NCI-H1092 (cell line): Measurements from ENCODE around the gene EEFSEC.

Experiments
- DNase-seq: peaks from one replicate; lab custom pipeline; 2025; lab: John Stamatoyannopoulos, UW

EEFSEC gene

GRCh38 chr3:128412180-128413002 lies 259.1 kb downstream of the EEFSEC start:
- no peak for DNase-seq

GRCh38 chr3:128413003-128413370 lies 259.7 kb downstream of the EEFSEC start:
- no peak for DNase-seq

GRCh38 chr3:128413413-128414205 lies 260.3 kb downstream of the EEFSEC start:
- no peak for DNase-seq

GRCh38 chr3:128415200-128415772 lies 262.0 kb downstream of the EEFSEC start:
- DNase-seq, result no peak

GRCh38 chr3:128415773-128416577 lies 262.7 kb downstream of the EEFSEC start:
- DNase-seq, result no peak

GRCh38 chr3:128416578-128417211 lies 263.4 kb downstream of the EEFSEC start:
- no peak for DNase-seq

- no peak for DNase-seq
These were observed 265.6 kb downstream of the EEFSEC start for GRCh38 chr3:128418900-128419299.

GRCh38 chr3:128419311-128419710 lies 266.0 kb downstream of the EEFSEC start:
- no peak for DNase-seq

GRCh38 chr3:128420289-128420688 lies 267.0 kb downstream of the EEFSEC start:
- DNase-seq, result no peak

GRCh38 chr3:128420720-128421438 lies 267.6 kb downstream of the EEFSEC start:
- DNase-seq, result no peak

- no peak for DNase-seq
These were observed 268.2 kb downstream of the EEFSEC start for GRCh38 chr3:128421439-128421836.

- no peak for DNase-seq
These were observed 268.7 kb downstream of the EEFSEC start for GRCh38 chr3:128421966-128422365.

- DNase-seq, result no peak
These were observed 269.7 kb downstream of the EEFSEC start for GRCh38 chr3:128422762-128423524.

- no peak for DNase-seq
These were observed 270.4 kb downstream of the EEFSEC start for GRCh38 chr3:128423525-128424147.

GRCh38 chr3:128424508-128425069 lies 271.3 kb downstream of the EEFSEC start:
- no peak for DNase-seq

- no peak for DNase-seq
These were observed 272.0 kb downstream of the EEFSEC start for GRCh38 chr3:128425142-128425845.

- DNase-seq, result no peak
These were observed 272.5 kb downstream of the EEFSEC start for GRCh38 chr3:128425846-128426127.

- DNase-seq, result no peak
These were observed 273.0 kb downstream of the EEFSEC start for GRCh38 chr3:128426128-128426921.
